SK-N-SH (cell line): ENCODE data around the gene GABRG3. TPM values are rescaled to one million over a fixed set of nuclear protein-coding genes. Genes with fewer than 3 reads are reported as not detected.

Source experiments
- CTCF ChIA-PET: fragments of 300-600, 350-600 bp; formaldehyde crosslinking; extraction: SDS; loops from one replicate; lab custom pipeline; 2021; lab: Yijun Ruan, JAX
- POLR2A ChIA-PET: fragments of 350-600 bp; sonication (Branson Sonifier 250); formaldehyde crosslinking; extraction: SDS; loops from one replicate; lab custom pipeline; 2020; ENCODE audit warnings: antibody characterized with exemption, inconsistent platforms; lab: Yijun Ruan, JAX
- DNase-seq: peaks from one replicate; pipeline ENCODE4 v3.0.0; 2012
- H2AFZ ChIP-seq: fragments of 200-600 bp; sonication (generic); 2 replicates; pipeline ENCODE4 v1.8.1; 2016; ENCODE audit warnings: antibody characterized with exemption, mild to moderate bottlenecking, low read depth
- H3F3A ChIP-seq: fragments of 200-600 bp; sonication (generic); replicated peaks from 2 replicates; pipeline ENCODE3; 2016; ENCODE audit warnings: antibody characterized with exemption, mild to moderate bottlenecking; ENCODE audit not compliant: insufficient read depth
- H3K27ac ChIP-seq, 2 experiments: fragments of 200-500 bp in 1 of 2; fragments of 200-600 bp in 1 of 2; sonication (Bioruptor generic) in 1 of 2; sonication (generic), shearing (Covaris generic) in 1 of 2; 2 replicates each; pipeline versions ENCODE4 v1.5.1 to v1.6.1; 2014 to 2016; ENCODE audit warnings: low read depth in 2 of 2, inconsistent platforms in 1 of 2, low read length in 1 of 2, mild to moderate bottlenecking in 1 of 2, mixed read lengths in 1 of 2
- H3K27me3 ChIP-seq: fragments of 200-600 bp; sonication (generic), shearing (Covaris generic); 2 replicates; pipeline ENCODE4 v1.6.1; 2016; ENCODE audit warnings: mixed run types; ENCODE audit not compliant: insufficient read depth
- H3K36me3 ChIP-seq, 2 experiments: fragments of 200-500 bp in 1 of 2; fragments of 200-600 bp in 1 of 2; sonication (Bioruptor generic) in 1 of 2; sonication (generic) in 1 of 2; replicated peaks in 1 of 2; 2 replicates each; pipeline versions ENCODE3 to v1.5.1; 2014 to 2016; ENCODE audit warnings: low read length in 1 of 2, mild to moderate bottlenecking in 1 of 2; ENCODE audit not compliant: insufficient read depth in 2 of 2, control insufficient read depth in 1 of 2
- H3K4me1 ChIP-seq, 2 experiments: fragments of 200-500 bp in 1 of 2; fragments of 200-600 bp in 1 of 2; sonication (Bioruptor generic) in 1 of 2; sonication (generic), shearing (Covaris generic) in 1 of 2; 2 replicates each; pipeline versions ENCODE4 v1.5.1 to v1.6.1; 2014 to 2016; ENCODE audit warnings: low read depth in 1 of 2, low read length in 1 of 2, mixed run types in 1 of 2; ENCODE audit not compliant: insufficient read depth in 2 of 2, control insufficient read depth in 1 of 2
- H3K4me2 ChIP-seq: fragments of 200-600 bp; sonication (generic), shearing (Covaris generic); 2 replicates; pipeline ENCODE4 v1.6.1; 2017; ENCODE audit warnings: mixed run types
- H3K4me3 ChIP-seq, 2 experiments: fragments of 200-500 bp in 1 of 2; fragments of 200-600 bp in 1 of 2; sonication (Bioruptor generic) in 1 of 2; sonication (generic), shearing (Covaris generic) in 1 of 2; 2 replicates each; pipeline versions ENCODE4 v1.5.1 to v1.8.1; 2014 to 2016; ENCODE audit warnings: low read depth in 2 of 2, inconsistent platforms in 1 of 2, low read length in 1 of 2, mild to moderate bottlenecking in 1 of 2, mixed read lengths in 1 of 2, moderate library complexity in 1 of 2
- H3K79me2 ChIP-seq: fragments of 200-600 bp; sonication (generic); 2 replicates; pipeline ENCODE4 v1.8.1; 2017; ENCODE audit warnings: mild to moderate bottlenecking; ENCODE audit not compliant: insufficient read depth
- H3K9ac ChIP-seq: fragments of 200-600 bp; sonication (generic); 2 replicates; pipeline ENCODE4 v1.6.1; 2017; ENCODE audit warnings: mixed run types
- H3K9me2 ChIP-seq: fragments of 200-600 bp; sonication (generic); 2 replicates; pipeline ENCODE4 v1.6.1; 2017; ENCODE audit warnings: mixed run types
- H3K9me3 ChIP-seq: fragments of 200-600 bp; sonication (generic); 2 replicates; pipeline ENCODE4 v1.6.1; 2017; ENCODE audit warnings: mixed run types, mild to moderate bottlenecking, moderate library complexity
- H4K20me1 ChIP-seq: fragments of 200-600 bp; sonication (generic); 2 replicates; pipeline ENCODE4 v1.6.1; 2017; ENCODE audit warnings: mild to moderate bottlenecking, mixed run types; ENCODE audit not compliant: insufficient read depth
- CHD2 ChIP-seq: fragments of 150-350 bp; IDR thresholded peaks from 2 replicates; pipeline ENCODE4 v1.6.1; 2018; ENCODE audit warnings: low read length; ENCODE audit not compliant: partially characterized antibody
- EZH2phosphoT487 ChIP-seq: fragments of 200-600 bp; sonication (generic); IDR thresholded peaks from 2 replicates; pipeline ENCODE4 v1.6.1; 2017; ENCODE audit warnings: low read depth, mixed run types, mild to moderate bottlenecking, antibody characterized with exemption, moderate library complexity, borderline replicate concordance
- FOSL2 ChIP-seq: IDR thresholded peaks from 2 replicates; pipeline ENCODE4 v1.4.0; 2012; ENCODE audit warnings: low read depth, mild to moderate bottlenecking, moderate library complexity, borderline replicate concordance
- GABPA ChIP-seq: IDR thresholded peaks from 2 replicates; pipeline ENCODE4 v1.4.0; 2012; ENCODE audit warnings: low read depth, mild to moderate bottlenecking
- GATA2 ChIP-seq: sonication (generic); formaldehyde crosslinking; IDR thresholded peaks from 2 replicates; pipeline ENCODE4 v1.5.0; 2020; ENCODE audit warnings: mild to moderate bottlenecking, missing genetic modification reagents
- JUND ChIP-seq: IDR thresholded peaks from 2 replicates; pipeline ENCODE4 v1.4.0; 2012
- MEF2A ChIP-seq: IDR thresholded peaks from 2 replicates; pipeline ENCODE4 v1.4.0; 2012; ENCODE audit warnings: low read depth, borderline replicate concordance
- MXI1 ChIP-seq: IDR thresholded peaks from 2 replicates; pipeline ENCODE4 v1.6.1; 2012; ENCODE audit warnings: mild to moderate bottlenecking, low read depth, low read length, improper control_type of control experiment
- NFIC ChIP-seq: IDR thresholded peaks from 2 replicates; pipeline ENCODE4 v1.4.0; 2012; ENCODE audit warnings: borderline replicate concordance
- POLR2AphosphoS5 ChIP-seq: IDR thresholded peaks from 2 replicates; pipeline ENCODE4 v1.6.1; 2012; ENCODE audit warnings: low read depth, low read length
- RAD21 ChIP-seq: IDR thresholded peaks from 2 replicates; pipeline ENCODE4 v1.6.1; 2012; ENCODE audit warnings: mild to moderate bottlenecking, low read length
- RCOR1 ChIP-seq: fragments of 150-350 bp; IDR thresholded peaks from 2 replicates; pipeline ENCODE4 v1.6.1; 2017; ENCODE audit warnings: antibody characterized with exemption, low read length
- SIN3A ChIP-seq: IDR thresholded peaks from 2 replicates; pipeline ENCODE4 v1.6.1; 2012; ENCODE audit warnings: low read depth, mild to moderate bottlenecking, low read length, moderate library complexity, borderline replicate concordance
- SMC3 ChIP-seq: IDR thresholded peaks from 2 replicates; pipeline ENCODE4 v1.6.1; 2012; ENCODE audit warnings: low read depth, low read length, improper control_type of control experiment
- TCF12 ChIP-seq: IDR thresholded peaks from 2 replicates; pipeline ENCODE4 v1.4.0; 2012
- TEAD4 ChIP-seq: IDR thresholded peaks from 2 replicates; pipeline ENCODE4 v1.4.0; 2012; ENCODE audit warnings: mild to moderate bottlenecking, borderline replicate concordance; ENCODE audit not compliant: insufficient read depth
- WGBS: methylation state at CpG from one replicate; pipeline ENCODE4 v1.1.6; 2017; ENCODE audit warnings: low lambda C conversion rate; 5-methylcytosine and 5-hydroxymethylcytosine counted together
- polyA plus RNA-seq, 3 experiments: library from polyadenylated mRNA; depleted of rRNA; stranded (reverse); fragments of >200 nt; gene quantifications; 2 replicates each; pipeline ENCODE4 v1.2.3, GENCODE V29; 2012

Gene GABRG3
- polyA plus RNA-seq, 1 of the 3 experiments (the other 2 are of a cell fraction): not detected

DNA sequence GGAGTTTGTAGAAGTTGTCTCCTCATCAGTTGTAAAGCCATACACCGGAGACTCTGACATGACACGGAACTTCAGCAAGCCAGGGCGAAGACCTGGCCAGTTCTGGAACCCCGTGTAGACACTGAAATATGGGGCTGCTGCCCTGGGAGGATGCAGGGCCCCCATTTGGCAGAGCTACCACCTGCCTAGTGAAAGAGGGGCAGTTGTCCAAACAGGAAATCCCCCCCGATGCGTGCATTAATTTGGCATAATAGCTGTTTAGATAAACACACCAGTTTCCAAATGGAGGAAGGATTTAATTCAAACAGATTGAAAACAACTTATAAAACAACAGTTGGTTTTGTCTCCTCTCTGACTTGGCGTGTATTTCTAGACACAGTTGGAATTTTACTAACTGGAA is 357.2 kb downstream of the GABRG3 start (continued):
- no peak for TF ChIP-seq RAD21
- no peak for TF ChIP-seq MXI1
- no peak for TF ChIP-seq EZH2phosphoT487
- TF ChIP-seq FOSL2: no peak
- TF ChIP-seq JUND: no peak

DNA sequence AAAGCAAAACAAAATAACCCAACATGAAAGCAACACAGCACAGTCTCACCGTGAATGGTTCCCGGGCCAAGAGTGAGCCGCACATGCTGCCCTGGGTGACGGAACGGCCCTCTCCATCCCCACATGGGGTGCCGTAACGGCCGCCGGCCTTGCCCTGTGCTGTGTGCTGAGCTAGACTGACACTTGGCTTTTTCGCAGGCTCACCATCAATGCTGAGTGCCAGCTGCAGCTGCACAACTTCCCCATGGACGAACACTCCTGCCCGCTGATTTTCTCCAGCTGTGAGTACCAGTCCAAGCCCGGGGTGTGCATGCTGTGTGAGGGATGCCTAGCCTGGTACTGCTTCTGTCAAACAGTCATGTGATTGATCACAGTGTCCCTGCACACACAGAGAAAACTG is 357.6 kb downstream of the GABRG3 start:
- POLR2A ChIA-PET: no interaction called here
- Histone ChIP-seq H3K9me3 (0 out of 2 replicates have a peak, but pooled peaks cover 4% of the 10 kb centered on the region), H3F3A (no peaks in the 10 kb centered on the region), H2AFZ (no peak overlapping the region), H3K36me3 (no peaks in the 10 kb centered on the region), H4K20me1 (no peaks in the 10 kb centered on the region), H3K27me3 (no peaks in the 10 kb centered on the region), H3K9me2 (no peaks in the 10 kb centered on the region), H3K4me2 (no peak overlapping the region), H3K9ac (no peak overlapping the region), H3K27ac (no peak overlapping the region), H3K4me3 (no peak overlapping the region), H3K79me2 (no peaks in the 10 kb centered on the region), H3K4me1 (peaks cover 0 to 6% of the 10 kb centered on the region in 2 experiments; a peak in 1 of 4 replicates)
- CTCF ChIA-PET: interaction anchor here (1.2 kb wide), 1 partner anchor 693 kb away, joined by 5 read pairs; no protein-coding TSS in a partner anchor
- DNase-seq: no peak
- TF ChIP-seq POLR2AphosphoS5 (no peak), JUND (no peak), MXI1 (no peak), GATA2 (CRISPR knock-in tag) (no peak), NFIC (no peak), GABPA (no peak), TEAD4 (no peak), MEF2A (no peak), SMC3 (no peak), SIN3A (no peak), CHD2 (no peak), TCF12 (no peak), RCOR1 (no peak)
- 66% methylated on average over 10 of the region's 13 CpGs for WGBS

DNA sequence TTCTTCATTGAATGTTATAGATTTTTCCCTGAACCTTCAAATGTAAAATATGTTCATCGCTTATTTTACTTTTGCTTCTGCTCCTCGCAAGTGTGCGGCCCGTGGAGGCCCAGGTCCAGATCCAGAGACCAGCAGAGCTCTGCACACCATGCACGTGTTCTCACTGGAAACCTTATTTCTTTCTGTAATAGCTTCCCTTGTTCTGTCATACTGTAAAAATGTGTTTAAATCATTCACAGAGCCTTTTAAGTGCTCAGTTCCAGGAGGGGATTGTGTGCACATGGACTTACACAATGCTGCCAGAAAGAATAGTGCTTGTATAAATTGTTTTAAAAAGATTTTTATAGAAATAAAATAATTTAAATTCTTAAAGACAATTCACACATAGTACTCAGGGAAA is 359.3 kb downstream of the GABRG3 start:
- CTCF ChIA-PET: no interaction called here
- H4K20me1 ChIP-seq: no peaks in the 10 kb centered on the region
- 63% methylated on average over 5 of the region's 5 CpGs for WGBS

More for the DNA sequence above, 359.3 kb downstream of the GABRG3 start:
- Histone ChIP-seq H3K9ac (no peak overlapping the region), H3K79me2 (no peaks in the 10 kb centered on the region), H2AFZ (no peak overlapping the region), H3K27ac (no peak overlapping the region), H3K4me1 (peaks cover 0 to 3% of the 10 kb centered on the region in 2 experiments; a peak in 1 of 4 replicates), H3K36me3 (no peaks in the 10 kb centered on the region), H3K4me3 (no peak overlapping the region), H3K4me2 (no peak overlapping the region), H3F3A (no peaks in the 10 kb centered on the region), H3K9me3 (peaks cover 4% of the 10 kb centered on the region; the same call in 1 of the 2 replicates), H3K9me2 (no peaks in the 10 kb centered on the region), H3K27me3 (no peaks in the 10 kb centered on the region)
- POLR2A ChIA-PET: no interaction called here
- no peak for DNase-seq
- TF ChIP-seq TCF12: no peak
